Measurements from ENCODE around the gene GPR17. TPM values are rescaled to one million over a fixed set of nuclear protein-coding genes. Genes with fewer than 3 reads are reported as not detected.

Gene GPR17
- total and polyA plus RNA-seq, 2 experiments from 2014 or later: 0.39 TPM; not detected in 1

- no peak for DNase-seq (ENCODE audit: low spot score)
- Histone ChIP-seq H3K27ac (no peak overlapping the region), H3K27me3 (no peaks in the 10 kb centered on the region), H2AFZ (no peak overlapping the region), H3K79me2 (no peaks in the 10 kb centered on the region), H3K9me3 (ENCODE audit: low read depth) (no peaks in the 10 kb centered on the region), H3K4me2 (no peak overlapping the region), H3K36me3 (replicated peaks; ENCODE audit: insufficient read depth, low read depth) (no peaks in the 10 kb centered on the region), H3K9me2 (replicated peaks; ENCODE audit: insufficient read depth) (no peaks in the 10 kb centered on the region), H4K20me1 (ENCODE audit: insufficient read depth, poor library complexity, severe bottlenecking) (no peaks in the 10 kb centered on the region), H3K4me3 (no peak overlapping the region), H3K4me1 (ENCODE audit: insufficient read depth) (peaks cover 10% of the 10 kb centered on the region)
- peak; percentile 6 for TF ChIP-seq CTCF (IDR thresholded peaks at IDR 0.05; ENCODE audit: poor library complexity)
- no peak for TF ChIP-seq EZH2phosphoT487 (IDR thresholded peaks at IDR 0.05; ENCODE audit: low read depth, severe bottlenecking, unreplicated experiment)
- 88% methylated on average over 24 of the region's 25 CpGs for WGBS (ENCODE audit: low lambda C conversion rate, missing lambda C conversion rate)
Observed at GRCh38 chr2:127640082-127641072, 5.6 kb upstream of the GPR17 start.

- no peaks in the 10 kb centered on the region for H4K20me1 ChIP-seq (ENCODE audit: insufficient read depth, poor library complexity, severe bottlenecking)
- no peaks in the 10 kb centered on the region for H3K9me2 ChIP-seq (replicated peaks; ENCODE audit: insufficient read depth)
- no peaks in the 10 kb centered on the region for H3K27me3 ChIP-seq
- H3K36me3 ChIP-seq (replicated peaks; ENCODE audit: insufficient read depth, low read depth): no peaks in the 10 kb centered on the region
- no peak for DNase-seq (ENCODE audit: low spot score)
- H3K9me3 ChIP-seq (ENCODE audit: low read depth): no peaks in the 10 kb centered on the region
- WGBS (ENCODE audit: low lambda C conversion rate, missing lambda C conversion rate): 88% methylated on average over 6 of the region's 6 CpGs
- TF ChIP-seq EZH2 (IDR thresholded peaks at IDR 0.05; ENCODE audit: borderline replicate concordance) (no peak), CTCF (IDR thresholded peaks at IDR 0.05; ENCODE audit: poor library complexity) (no peak), EZH2phosphoT487 (IDR thresholded peaks at IDR 0.05; ENCODE audit: low read depth, severe bottlenecking, unreplicated experiment) (no peak)
- no peak overlapping the region for H3K4me3 ChIP-seq
- no peak overlapping the region for H2AFZ ChIP-seq
- no peaks in the 10 kb centered on the region for H3K79me2 ChIP-seq
- H3K27ac ChIP-seq: no peak overlapping the region
- H3K4me1 ChIP-seq (ENCODE audit: insufficient read depth): peaks cover 10% of the 10 kb centered on the region
- no peak overlapping the region for H3K4me2 ChIP-seq
Observed at GRCh38 chr2:127641133-127641532, 4.8 kb upstream of the GPR17 start.

- Histone ChIP-seq H3K9me2 (replicated peaks; ENCODE audit: insufficient read depth) (no peaks in the 10 kb centered on the region), H3K4me3 (no peak overlapping the region), H3K4me1 (ENCODE audit: insufficient read depth) (peaks cover 10% of the 10 kb centered on the region), H3K27ac (no peak overlapping the region), H3K4me2 (no peak overlapping the region), H4K20me1 (ENCODE audit: insufficient read depth, poor library complexity, severe bottlenecking) (no peaks in the 10 kb centered on the region), H2AFZ (no peak overlapping the region), H3K9me3 (ENCODE audit: low read depth) (no peaks in the 10 kb centered on the region), H3K27me3 (no peaks in the 10 kb centered on the region), H3K79me2 (no peaks in the 10 kb centered on the region), H3K36me3 (replicated peaks; ENCODE audit: insufficient read depth, low read depth) (no peaks in the 10 kb centered on the region)
- 85% methylated on average over 24 of the region's 25 CpGs for WGBS (ENCODE audit: low lambda C conversion rate, missing lambda C conversion rate)
- TF ChIP-seq EZH2phosphoT487 (IDR thresholded peaks at IDR 0.05; ENCODE audit: low read depth, severe bottlenecking, unreplicated experiment) (no peak), EZH2 (IDR thresholded peaks at IDR 0.05; ENCODE audit: borderline replicate concordance) (no peak), CTCF (IDR thresholded peaks at IDR 0.05; ENCODE audit: poor library complexity) (no peak)
- DNase-seq (ENCODE audit: low spot score): no peak
Observed at GRCh38 chr2:127641846-127642507, 4.0 kb upstream of the GPR17 start.
